Activated CD4-positive, alpha-beta T cell treated with anti-CD3 and anti-CD28 coated beads, Interleukin-2, Interleukin-6, amounts not matched to agents 100 ng/mL and 50 ng/mL, durations not matched to agents 16 hours and 8 hours (primary cell): ENCODE data around the gene RRN3.
"Not testable (repeated sequence)": the region's sequence is repeated elsewhere in the genome, so short reads cannot be mapped to it uniquely, and the experiment has no call there.

Experiments used
- DNase-seq: peaks from one replicate; pipeline ENCODE4 v3.0.0-alpha.2; 2020

The RRN3 gene

GRCh38 chr16:15096583-15096972 lies 2.5 kb upstream of the RRN3 start:
- DNase-seq: not testable (repeated sequence)

GRCh38 chr16:15093571-15093954 lies 509 bp downstream of the RRN3 start:
- not testable (repeated sequence) for DNase-seq

GRCh38 chr16:15090663-15091269 lies 3.3 kb downstream of the RRN3 start:
- not testable (repeated sequence) for DNase-seq

- DNase-seq: peak; percentile 28
These were observed 11.3 kb downstream of the RRN3 start for GRCh38 chr16:15082788-15083187.

- not testable (repeated sequence) for DNase-seq
These were observed 13.2 kb downstream of the RRN3 start for GRCh38 chr16:15080883-15081282.

DNA sequence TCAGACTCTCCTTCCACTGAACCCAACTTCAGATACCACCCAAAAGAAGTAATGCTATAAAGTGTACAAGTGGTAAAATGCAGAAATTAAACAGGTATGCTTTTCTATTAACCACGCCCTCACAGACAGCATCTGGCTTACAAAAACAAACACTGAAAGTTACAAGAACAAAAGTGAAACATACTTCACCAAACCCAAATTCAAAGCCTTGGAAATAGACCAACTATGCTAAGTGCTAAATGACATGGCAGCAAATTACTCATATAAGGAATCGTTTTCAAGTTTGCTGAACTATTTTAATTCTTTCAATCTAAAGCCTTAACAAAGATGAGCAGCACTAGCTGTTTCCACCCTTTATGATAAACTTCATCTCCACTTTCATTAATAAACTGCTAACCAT lies 17.9 kb downstream of the RRN3 start:
- DNase-seq: peak; percentile 30

- DNase-seq: no peak
These were observed 21.0 kb downstream of the RRN3 start for GRCh38 chr16:15073101-15073500.

GRCh38 chr16:15071916-15072769 lies 21.9 kb downstream of the RRN3 start:
- DNase-seq: not testable (repeated sequence)

GRCh38 chr16:15071013-15071412 lies 23.1 kb downstream of the RRN3 start:
- DNase-seq: not testable (repeated sequence)

GRCh38 chr16:15066690-15067089 lies 27.4 kb downstream of the RRN3 start:
- not testable (repeated sequence) for DNase-seq

GRCh38 chr16:15065961-15066360 lies 28.1 kb downstream of the RRN3 start:
- DNase-seq: not testable (repeated sequence)

GRCh38 chr16:15062085-15062810 lies 31.8 kb downstream of the RRN3 start:
- peak; percentile 52 for DNase-seq

GRCh38 chr16:15059324-15059723 lies 34.7 kb downstream of the RRN3 start:
- no peak for DNase-seq

- DNase-seq: no peak
These were observed 36.2 kb downstream of the RRN3 start for GRCh38 chr16:15057681-15058417.

DNA sequence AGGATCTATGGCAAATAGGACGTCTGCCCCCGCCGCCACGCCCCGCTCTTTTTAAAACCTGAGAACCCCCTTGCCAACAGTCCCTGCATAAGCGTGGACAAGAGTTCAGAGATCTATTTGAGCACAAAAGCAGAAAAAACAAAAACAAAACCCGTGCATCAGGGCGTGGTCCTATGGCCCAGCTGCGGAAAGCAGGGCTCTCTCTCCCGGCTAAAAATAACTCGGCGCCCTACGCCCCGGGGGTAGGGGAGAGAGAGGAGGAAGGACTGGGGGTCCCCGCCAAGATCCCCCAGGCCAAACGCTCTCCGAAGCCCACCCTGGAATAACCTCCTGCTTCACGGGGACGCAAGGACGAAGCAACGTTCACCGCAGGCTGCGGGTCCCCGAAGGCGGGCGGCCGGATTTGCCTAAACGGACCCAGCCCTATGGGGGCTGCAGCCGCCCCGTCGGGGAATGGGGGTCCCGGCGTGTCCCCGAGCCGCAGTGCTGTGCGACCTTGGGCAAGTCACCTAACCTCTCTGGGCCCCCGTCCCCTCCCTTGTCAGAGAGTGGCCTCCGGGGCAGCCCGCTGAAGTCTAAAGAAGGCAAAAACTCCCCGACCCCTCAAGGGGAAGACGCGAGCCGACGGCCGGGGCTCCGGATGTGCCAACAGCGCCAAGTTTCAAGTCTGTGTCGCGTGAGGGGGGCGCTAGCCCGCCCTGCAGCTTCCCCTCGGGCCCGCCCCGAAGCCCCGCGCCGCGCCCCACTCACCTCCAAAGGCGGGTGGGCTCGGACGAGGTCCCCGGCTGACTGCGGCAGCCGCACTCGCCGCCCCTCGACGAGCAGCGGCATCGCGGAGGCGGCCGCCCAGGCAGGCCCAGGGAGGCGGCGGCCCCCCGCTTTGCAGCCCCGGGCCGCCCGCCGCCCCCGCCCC lies 38.7 kb downstream of the RRN3 start:
- peak; percentile 66 for DNase-seq

DNA sequence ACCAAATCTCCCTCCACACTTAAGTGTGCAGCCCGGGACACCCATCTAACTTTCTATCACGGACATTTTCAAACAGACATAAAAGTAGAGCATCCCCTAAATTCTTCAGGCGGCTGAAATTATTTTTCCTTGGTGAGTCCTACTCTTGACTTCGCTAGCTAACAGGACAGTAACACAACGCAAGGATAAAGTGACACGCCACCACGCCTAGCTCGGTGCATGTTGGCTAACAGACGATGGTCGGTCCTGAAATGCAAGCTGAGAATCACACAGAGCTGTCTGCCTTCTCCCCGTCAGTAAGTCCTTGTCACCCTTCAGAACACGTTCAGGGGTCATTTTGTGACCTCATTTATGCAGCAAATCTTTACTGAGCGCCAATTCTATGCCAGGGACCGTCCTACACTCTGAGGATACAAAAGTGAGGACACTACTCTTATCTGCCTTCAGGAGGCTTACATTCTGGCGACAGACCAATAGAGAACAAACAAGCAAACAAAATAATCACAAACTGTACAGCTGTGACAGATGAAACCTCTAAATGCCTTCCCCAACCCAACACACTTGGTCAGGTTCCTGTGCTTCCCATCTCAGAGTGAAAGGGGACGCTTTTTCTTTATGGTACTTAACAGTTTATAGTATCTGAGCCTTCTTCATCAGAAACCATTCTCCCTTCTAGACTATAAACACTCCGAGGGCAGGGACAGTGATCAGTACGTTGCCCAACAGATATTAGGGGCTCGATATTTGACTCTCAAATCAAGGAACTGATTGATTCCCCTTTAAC lies 39.5 kb downstream of the RRN3 start:
- no peak for DNase-seq

GRCh38 chr16:15053904-15054303 lies 40.2 kb downstream of the RRN3 start:
- DNase-seq: no peak

DNA sequence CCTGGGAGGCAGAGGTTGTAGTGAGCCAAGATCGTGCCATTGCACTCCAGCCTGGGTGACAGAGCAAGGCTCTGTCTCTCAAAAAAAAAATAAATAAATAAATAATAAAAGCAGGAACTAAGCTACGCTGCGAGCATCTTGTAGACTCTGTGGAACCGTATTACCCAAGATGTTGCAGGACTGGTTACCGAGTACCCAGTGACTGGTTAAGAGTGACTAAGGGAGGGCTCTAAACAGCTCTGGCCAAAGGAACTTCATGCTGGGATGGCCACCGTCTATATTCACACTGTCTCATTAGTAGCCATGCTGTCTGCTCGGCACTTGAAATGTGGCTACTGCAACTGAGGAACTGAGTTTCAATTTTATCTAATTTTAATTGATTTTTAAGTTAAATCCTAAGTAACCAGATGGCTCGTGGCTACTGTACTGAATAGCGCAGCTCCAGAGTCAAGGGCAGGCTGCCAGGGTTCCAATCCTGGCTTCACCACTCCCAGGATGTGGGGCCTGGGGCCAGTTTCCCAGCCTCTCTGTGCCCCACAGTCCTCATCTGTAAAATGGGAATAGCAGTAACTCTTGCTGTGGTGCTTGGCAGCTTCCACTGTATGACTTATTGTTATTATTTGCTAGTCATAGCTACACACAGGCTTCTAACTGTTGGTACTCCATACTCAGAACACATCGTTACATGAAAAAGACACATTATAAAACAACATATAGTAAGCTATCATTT lies 41.2 kb downstream of the RRN3 start:
- DNase-seq: no peak

- DNase-seq: no peak
These were observed 42.6 kb downstream of the RRN3 start for GRCh38 chr16:15051387-15051951.

GRCh38 chr16:15050440-15050839 lies 43.6 kb downstream of the RRN3 start:
- DNase-seq: not testable (repeated sequence)
